CD4-positive, alpha-beta T cell treated with Interleukin-4 for 4 hours (primary cell): ENCODE measurements around the gene REPS1.
"Not testable (repeated sequence)": the region's sequence is repeated elsewhere in the genome, so short reads cannot be mapped to it uniquely, and the experiment has no call there.

ENCODE experiments used
- DNase-seq: peaks from one replicate; pipeline ENCODE4 v3.0.0-alpha.2; 2020

REPS1 gene

GRCh38 chr6:138987643-138988468 lies at the start of gene REPS1:
Gene REPS1 (minus strand): TSS chr6:138988253. CDS start chr6:138987682, 571 bp downstream.
- DNase-seq, result peak; percentile 88

- DNase-seq, result no peak
Observed at GRCh38 chr6:139037490-139037889, 49.4 kb upstream of the REPS1 start.

- DNase-seq, result peak; percentile 42
Observed at GRCh38 chr6:139030228-139030963, 42.3 kb upstream of the REPS1 start.

- DNase-seq, result no peak
Observed at GRCh38 chr6:139029470-139030227, 41.6 kb upstream of the REPS1 start.

GRCh38 chr6:139028658-139029469 lies 40.8 kb upstream of the REPS1 start, which contains the start of gene ABRACL:
Gene ABRACL (plus strand): TSS chr6:139028745. CDS start chr6:139034161, 5,416 bp downstream.
- DNase-seq, result peak; percentile 71

- DNase-seq, result no peak
Observed at GRCh38 chr6:139028215-139028657, 40.2 kb upstream of the REPS1 start.

- peak; percentile 46 for DNase-seq
Observed at GRCh38 chr6:139027620-139028182, 39.6 kb upstream of the REPS1 start.

- DNase-seq, result not testable (repeated sequence)
Observed at GRCh38 chr6:139025416-139025815, 37.4 kb upstream of the REPS1 start.

GRCh38 chr6:139020689-139021088 lies 32.6 kb upstream of the REPS1 start:
- DNase-seq, result no peak

- no peak for DNase-seq
Observed at GRCh38 chr6:139019722-139020121, 31.7 kb upstream of the REPS1 start.

- DNase-seq, result no peak
Observed at GRCh38 chr6:139017227-139017626, 29.2 kb upstream of the REPS1 start.

GRCh38 chr6:139016337-139017213 lies 28.5 kb upstream of the REPS1 start:
- no peak for DNase-seq

- no peak for DNase-seq
Observed at GRCh38 chr6:139014945-139015344, 26.9 kb upstream of the REPS1 start.

GRCh38 chr6:139013185-139013800 lies 25.2 kb upstream of the REPS1 start:
- no peak for DNase-seq

- DNase-seq, result no peak
Observed at GRCh38 chr6:139011980-139012379, 23.9 kb upstream of the REPS1 start.

GRCh38 chr6:139010674-139011073 lies 22.6 kb upstream of the REPS1 start:
- no peak for DNase-seq

GRCh38 chr6:139008117-139008516 lies 20.1 kb upstream of the REPS1 start:
- DNase-seq, result no peak

GRCh38 chr6:139007428-139007827 lies 19.4 kb upstream of the REPS1 start:
- DNase-seq, result no peak

- DNase-seq, result no peak
Observed at GRCh38 chr6:139006477-139006876, 18.4 kb upstream of the REPS1 start.

- DNase-seq, result no peak
Observed at GRCh38 chr6:139003751-139004150, 15.7 kb upstream of the REPS1 start.
